ENCODE measurements around the gene CYP19A1.

DNA sequence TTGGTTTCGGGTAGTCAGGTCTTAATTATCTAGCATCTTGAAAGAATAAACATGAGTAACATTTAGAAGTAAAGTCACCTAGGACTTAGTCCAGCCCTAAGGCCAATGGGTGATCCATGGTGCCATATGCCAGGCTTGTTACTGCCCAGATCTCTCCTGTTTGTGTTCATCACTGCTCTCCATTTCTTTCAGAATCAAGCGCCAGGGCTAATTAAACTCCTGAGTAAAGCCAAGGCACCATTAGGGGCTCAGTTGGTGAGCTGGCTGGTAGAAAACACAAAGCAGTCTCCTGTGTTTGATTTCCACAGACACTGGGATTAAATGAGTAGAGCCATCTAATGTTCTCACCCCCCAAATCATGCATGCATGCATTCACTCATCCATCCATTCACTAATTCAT lies 11.3 kb downstream of the CYP19A1 start:
- TF ChIP-seq, protein P1, sequence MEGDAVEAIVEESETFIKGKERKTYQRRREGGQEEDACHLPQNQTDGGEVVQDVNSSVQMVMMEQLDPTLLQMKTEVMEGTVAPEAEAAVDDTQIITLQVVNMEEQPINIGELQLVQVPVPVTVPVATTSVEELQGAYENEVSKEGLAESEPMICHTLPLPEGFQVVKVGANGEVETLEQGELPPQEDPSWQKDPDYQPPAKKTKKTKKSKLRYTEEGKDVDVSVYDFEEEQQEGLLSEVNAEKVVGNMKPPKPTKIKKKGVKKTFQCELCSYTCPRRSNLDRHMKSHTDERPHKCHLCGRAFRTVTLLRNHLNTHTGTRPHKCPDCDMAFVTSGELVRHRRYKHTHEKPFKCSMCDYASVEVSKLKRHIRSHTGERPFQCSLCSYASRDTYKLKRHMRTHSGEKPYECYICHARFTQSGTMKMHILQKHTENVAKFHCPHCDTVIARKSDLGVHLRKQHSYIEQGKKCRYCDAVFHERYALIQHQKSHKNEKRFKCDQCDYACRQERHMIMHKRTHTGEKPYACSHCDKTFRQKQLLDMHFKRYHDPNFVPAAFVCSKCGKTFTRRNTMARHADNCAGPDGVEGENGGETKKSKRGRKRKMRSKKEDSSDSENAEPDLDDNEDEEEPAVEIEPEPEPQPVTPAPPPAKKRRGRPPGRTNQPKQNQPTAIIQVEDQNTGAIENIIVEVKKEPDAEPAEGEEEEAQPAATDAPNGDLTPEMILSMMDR (IDR thresholded peaks at IDR 0.05; ENCODE audit: low read depth, low read length, missing input control) = no peak
- no peak for TF ChIP-seq TAF1 (conservative IDR thresholded peaks at IDR 0.05)
- no peak for TF ChIP-seq REST (IDR thresholded peaks at IDR 0.05)
- TF ChIP-seq SP1 (IDR thresholded peaks at IDR 0.05) = no peak
- no peak for TF ChIP-seq RAD21 (IDR thresholded peaks at IDR 0.05)
- no peak for TF ChIP-seq ATF3 (IDR thresholded peaks at IDR 0.05)
- no peak for TF ChIP-seq MAX (IDR thresholded peaks at IDR 0.05)
- TF ChIP-seq NR2F2 (IDR thresholded peaks at IDR 0.05) = no peak
- no peak for TF ChIP-seq ZBTB33 (IDR thresholded peaks at IDR 0.05)
- no peak for TF ChIP-seq JUND (IDR thresholded peaks at IDR 0.05)
- no peak for TF ChIP-seq RXRA (IDR thresholded peaks at IDR 0.05)
- no peak for TF ChIP-seq YY1 (IDR thresholded peaks at IDR 0.05)
